ENCODE results near the gene LDB2. TPM values are rescaled to one million over a fixed set of nuclear protein-coding genes. Genes with fewer than 3 reads are reported as not detected.

Gene LDB2
- total and polyA plus RNA-seq, 2 donors (not counting 3 experiments of a cell fraction or from before 2014, with no cell fraction given) = 127 to 223 TPM

DNA sequence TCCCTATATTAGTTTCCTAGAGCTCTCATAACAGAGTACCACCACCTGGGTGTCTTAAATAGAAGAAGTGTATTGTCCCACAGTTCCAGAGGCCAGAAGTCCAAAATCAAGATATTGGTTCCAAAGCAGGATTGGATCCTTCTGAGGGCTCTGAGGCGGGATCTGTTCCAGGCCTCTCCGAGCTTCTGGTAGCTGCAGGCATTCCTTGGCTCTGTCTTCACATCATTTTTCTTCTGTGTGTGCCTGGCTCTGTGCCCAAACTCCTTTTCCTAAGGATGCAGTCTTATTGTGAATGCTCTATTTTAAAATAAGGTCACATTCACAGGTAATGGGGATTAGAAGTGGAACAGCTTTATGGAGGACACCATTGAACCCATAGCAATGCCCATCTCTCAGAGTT is 418.4 kb downstream of the LDB2 start:
- ChIA-PET POLR2A (no interaction called here), CTCF (no interaction called here)
- Histone ChIP-seq H3K27me3 (ENCODE audit: control insufficient read depth in 2 of 2, insufficient read depth in 2 of 2, low read length in 2 of 2) (peaks cover 3 to 7% of the 10 kb centered on the region in 2 experiments), H3K4me2 (ENCODE audit: insufficient read depth, low read length) (no peak overlapping the region), H4K20me1 (replicated peaks; ENCODE audit: control insufficient read depth, extremely low read depth, insufficient read depth, low read length) (no peaks in the 10 kb centered on the region), H3K4me1 (ENCODE audit: control insufficient read depth, extremely low read depth, insufficient read depth, low read length) (no peaks in the 10 kb centered on the region), H3K9ac (replicated peaks; ENCODE audit: extremely low read depth, insufficient read depth, low read length) (no peak overlapping the region), H2AFZ (ENCODE audit: low read depth, low read length) (no peak overlapping the region), H3K79me2 (ENCODE audit: control insufficient read depth, insufficient read depth, low read length) (no peaks in the 10 kb centered on the region), H3K9me3 (replicated peaks; ENCODE audit: control insufficient read depth, insufficient read depth, low read length) (no peaks in the 10 kb centered on the region), H3K36me3 (ENCODE audit: control insufficient read depth in 2 of 2, extremely low read depth in 1 of 2, insufficient read depth in 2 of 2, low read length in 2 of 2) (no peaks in the 10 kb centered on the region), H3K4me3 (replicated peaks in 1 of 3; ENCODE audit: insufficient read depth in 1 of 3, low read depth in 1 of 3, low read length in 3 of 3) (no peak overlapping the region), H3K9me1 (replicated peaks; ENCODE audit: control insufficient read depth, extremely low read depth, insufficient read depth, low read length) (no peaks in the 10 kb centered on the region), H3K27ac (ENCODE audit: insufficient read depth, low read depth, low read length) (no peak overlapping the region)
- FAIRE-seq = no peak
- dilution Hi-C loops (cut with MboI; ENCODE audit: extremely low pct_ligation_motif_present, low sequenced_read_pairs) (no loop called here), intact Hi-C loops (cut with micrococcal nuclease) (no loop called here)
- TF ChIP-seq, protein P1, sequence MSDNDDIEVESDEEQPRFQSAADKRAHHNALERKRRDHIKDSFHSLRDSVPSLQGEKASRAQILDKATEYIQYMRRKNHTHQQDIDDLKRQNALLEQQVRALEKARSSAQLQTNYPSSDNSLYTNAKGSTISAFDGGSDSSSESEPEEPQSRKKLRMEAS (IDR thresholded peaks at IDR 0.05; ENCODE audit: insufficient read depth, insufficient read length) = no peak
- TF ChIP-seq FOS (IDR thresholded peaks at IDR 0.05; ENCODE audit: borderline replicate concordance, insufficient read depth, low read length) (no peak), EZH2 (IDR thresholded peaks at IDR 0.05; ENCODE audit: borderline replicate concordance, low read depth, low read length, severe bottlenecking) (no peak), JUN (IDR thresholded peaks at IDR 0.05; ENCODE audit: borderline replicate concordance, insufficient read depth, insufficient read length, low read depth) (no peak), GATA2 (IDR thresholded peaks at IDR 0.05; ENCODE audit: insufficient read depth, insufficient read length, low read depth, low read length) (no peak)
- no TSS peak for BruUV-seq (replicated peaks)
- DNase-seq (ENCODE audit: low read depth, low spot score) = no peak

DNA sequence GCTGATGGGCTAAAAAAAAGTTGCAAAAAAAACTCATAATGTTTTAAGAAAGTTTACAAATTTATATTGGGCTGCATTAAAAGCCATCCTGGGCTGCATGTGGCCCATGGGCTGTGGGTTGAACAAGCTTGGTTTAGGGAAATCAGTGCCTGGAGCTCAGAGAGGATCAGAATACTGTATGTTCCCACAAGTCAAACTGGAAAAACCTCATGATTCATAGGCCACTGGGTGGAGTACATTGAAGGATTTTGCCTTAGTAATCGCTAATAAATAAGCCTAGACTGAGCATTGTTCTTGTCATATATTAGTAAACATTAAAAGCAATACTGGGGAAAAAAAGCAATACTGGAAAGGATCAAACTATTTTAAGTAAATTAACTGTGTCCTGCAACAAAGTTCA is 425.9 kb downstream of the LDB2 start:
- POLR2A ChIA-PET = no interaction called here

More for the DNA sequence above, 425.9 kb downstream of the LDB2 start:
- CTCF ChIA-PET = no interaction called here
- Histone ChIP-seq H3K27me3 (ENCODE audit: control insufficient read depth in 2 of 2, insufficient read depth in 2 of 2, low read length in 2 of 2) (no peaks in the 10 kb centered on the region), H3K4me1 (ENCODE audit: control insufficient read depth, extremely low read depth, insufficient read depth, low read length) (no peaks in the 10 kb centered on the region), H3K36me3 (ENCODE audit: control insufficient read depth in 2 of 2, extremely low read depth in 1 of 2, insufficient read depth in 2 of 2, low read length in 2 of 2) (no peaks in the 10 kb centered on the region), H4K20me1 (replicated peaks; ENCODE audit: control insufficient read depth, extremely low read depth, insufficient read depth, low read length) (no peaks in the 10 kb centered on the region), H3K79me2 (ENCODE audit: control insufficient read depth, insufficient read depth, low read length) (no peaks in the 10 kb centered on the region), H3K27ac (ENCODE audit: insufficient read depth, low read depth, low read length) (no peak overlapping the region), H3K4me3 (replicated peaks in 1 of 3; ENCODE audit: insufficient read depth in 1 of 3, low read depth in 1 of 3, low read length in 3 of 3) (no peak overlapping the region), H3K4me2 (ENCODE audit: insufficient read depth, low read length) (no peak overlapping the region), H3K9ac (replicated peaks; ENCODE audit: extremely low read depth, insufficient read depth, low read length) (no peak overlapping the region), H3K9me3 (replicated peaks; ENCODE audit: control insufficient read depth, insufficient read depth, low read length) (no peaks in the 10 kb centered on the region), H2AFZ (ENCODE audit: low read depth, low read length) (no peak overlapping the region), H3K9me1 (replicated peaks; ENCODE audit: control insufficient read depth, extremely low read depth, insufficient read depth, low read length) (no peaks in the 10 kb centered on the region)
- no TSS peak for BruUV-seq (replicated peaks)
- dilution Hi-C loops (cut with MboI; ENCODE audit: extremely low pct_ligation_motif_present, low sequenced_read_pairs) (no loop called here), intact Hi-C loops (cut with micrococcal nuclease) (no loop called here)
- no peak for DNase-seq (ENCODE audit: low read depth, low spot score)
- TF ChIP-seq FOS (IDR thresholded peaks at IDR 0.05; ENCODE audit: borderline replicate concordance, insufficient read depth, low read length) = no peak
- TF ChIP-seq POLR2AphosphoS5 (IDR thresholded peaks at IDR 0.05; ENCODE audit: insufficient read depth, low read depth, low read length) = no peak
- TF ChIP-seq, protein P2, sequence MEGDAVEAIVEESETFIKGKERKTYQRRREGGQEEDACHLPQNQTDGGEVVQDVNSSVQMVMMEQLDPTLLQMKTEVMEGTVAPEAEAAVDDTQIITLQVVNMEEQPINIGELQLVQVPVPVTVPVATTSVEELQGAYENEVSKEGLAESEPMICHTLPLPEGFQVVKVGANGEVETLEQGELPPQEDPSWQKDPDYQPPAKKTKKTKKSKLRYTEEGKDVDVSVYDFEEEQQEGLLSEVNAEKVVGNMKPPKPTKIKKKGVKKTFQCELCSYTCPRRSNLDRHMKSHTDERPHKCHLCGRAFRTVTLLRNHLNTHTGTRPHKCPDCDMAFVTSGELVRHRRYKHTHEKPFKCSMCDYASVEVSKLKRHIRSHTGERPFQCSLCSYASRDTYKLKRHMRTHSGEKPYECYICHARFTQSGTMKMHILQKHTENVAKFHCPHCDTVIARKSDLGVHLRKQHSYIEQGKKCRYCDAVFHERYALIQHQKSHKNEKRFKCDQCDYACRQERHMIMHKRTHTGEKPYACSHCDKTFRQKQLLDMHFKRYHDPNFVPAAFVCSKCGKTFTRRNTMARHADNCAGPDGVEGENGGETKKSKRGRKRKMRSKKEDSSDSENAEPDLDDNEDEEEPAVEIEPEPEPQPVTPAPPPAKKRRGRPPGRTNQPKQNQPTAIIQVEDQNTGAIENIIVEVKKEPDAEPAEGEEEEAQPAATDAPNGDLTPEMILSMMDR (IDR thresholded peaks at IDR 0.05; ENCODE audit: extremely low read depth in 1 of 2, insufficient read depth in 1 of 2, low read depth in 1 of 2, low read length in 2 of 2) = no peak
- no peak for TF ChIP-seq GATA2 (IDR thresholded peaks at IDR 0.05; ENCODE audit: insufficient read depth, insufficient read length, low read depth, low read length)
- TF ChIP-seq MYC (IDR thresholded peaks at IDR 0.05; ENCODE audit: low read depth, low read length) = no peak
- FAIRE-seq = no peak
